Right cardiac atrium (tissue), 5 donors: Measurements from ENCODE around the gene MPRIP. TPM values are rescaled to one million over a fixed set of nuclear protein-coding genes. Genes with fewer than 3 reads are reported as not detected.
A peak's percentile ranks its signal among the peaks of the same experiment; 100 is the strongest.
"Not testable (repeated sequence)": the region's sequence is repeated elsewhere in the genome, so short reads cannot be mapped to it uniquely, and the experiment has no call there.

Source experiments
- ATAC-seq, 2 donors: fragments of 200-7000 bp; cut with Tn5 transposase; one replicate each; pipeline versions ENCODE4 v1.8.0 to v1.9.1; 2020; ENCODE audit warnings: moderate library complexity in 2 of 2, mild to moderate bottlenecking in 1 of 2
- DNase-seq, 3 donors: peaks; one replicate each; pipeline ENCODE4 v3.0.0-alpha.2; 2020
- H3K27ac ChIP-seq: one replicate; pipeline ENCODE4 v1.5.1; 2013; ENCODE audit warnings: mild to moderate bottlenecking, low read length, control low read depth, moderate library complexity
- H3K27me3 ChIP-seq: one replicate; pipeline ENCODE4 v1.6.1; 2013; ENCODE audit not compliant: control insufficient read depth, insufficient read depth
- H3K4me1 ChIP-seq: one replicate; pipeline ENCODE4 v1.6.1; 2013; ENCODE audit warnings: low read length; ENCODE audit not compliant: control insufficient read depth, insufficient read depth
- H3K4me3 ChIP-seq: one replicate; pipeline ENCODE4 v1.5.1; 2013; ENCODE audit warnings: low read length, control low read depth
- H3K9me3 ChIP-seq: one replicate; pipeline ENCODE4 v1.6.1; 2013; ENCODE audit warnings: low read length; ENCODE audit not compliant: control insufficient read depth
- WGBS: extraction: QIAGEN DNeasy Blood & Tissue Kit; methylation state at CpG from one replicate; pipeline ENCODE4 v1.1.7; 2013; 5-methylcytosine and 5-hydroxymethylcytosine counted together
- intact Hi-C, 4 donors: fragments of 100-400 bp; cut with DNase I; formaldehyde crosslinking; loops; one replicate each; pipeline versions ENCODE4 v1.11.0 to v1.14.0; 2022 to 2023
- polyA plus RNA-seq: library from polyadenylated mRNA; stranded (reverse); fragments of 200-250 nt; gene quantifications from one replicate; pipeline ENCODE4 v1.2.3, GENCODE V29; 2013
- total RNA-seq, 4 donors: library from RNA; stranded (reverse); fragmentation: NEBNext Ultra II Directional; extraction: Animal tissue kit (Norgen Biotek cat#: 25700); gene quantifications; one replicate each; pipeline ENCODE4 v1.2.1, GENCODE V29; 2021
- donor health status: healthy with polysubstance abuse.
- donor health status: DM: no; HTN: yes; CAD: no.
- donor health status: DM: no; HTN: no; CAD: no.
- donor health status: DM: no; HTN: yes; CAD: no; lungs with severe emphysema.
- donor health status: DM: yes; HTN: yes; CAD: no.

The MPRIP gene
- total and polyA plus RNA-seq, 5 donors, result 228 to 331 (median 312) TPM

GRCh38 chr17:17014748-17015124 lies 27.5 kb upstream of the MPRIP start:
- H3K9me3 ChIP-seq, H3K4me3 ChIP-seq, H3K27me3 ChIP-seq, ATAC-seq, H3K4me1 ChIP-seq, intact Hi-C loops, H3K27ac ChIP-seq: not testable (repeated sequence)
- DNase-seq, result peak in 1 of 3 donors; percentile 17
- WGBS, result 87% methylated on average over 9 of the region's 9 CpGs

- Histone ChIP-seq H3K4me3 (no peak overlapping the region), H3K9me3 (no peaks in the 10 kb centered on the region), H3K4me1 (no peaks in the 10 kb centered on the region), H3K27me3 (no peaks in the 10 kb centered on the region), H3K27ac (no peak overlapping the region)
- intact Hi-C loops, result no loop called here
- ATAC-seq, result no peak
- 95% methylated on average over 6 of the region's 6 CpGs for WGBS
- no peak for DNase-seq
These were observed 27.0 kb upstream of the MPRIP start for GRCh38 chr17:17015230-17015629.

GRCh38 chr17:17016199-17017197 lies 25.8 kb upstream of the MPRIP start:
- H3K27ac ChIP-seq, H3K4me1 ChIP-seq, H3K9me3 ChIP-seq, H3K27me3 ChIP-seq, H3K4me3 ChIP-seq, intact Hi-C loops, ATAC-seq, DNase-seq: not testable (repeated sequence)
- 83% methylated on average over 8 of the region's 8 CpGs for WGBS

GRCh38 chr17:17017343-17018014 lies 24.8 kb upstream of the MPRIP start:
- ATAC-seq (no peak), DNase-seq (no peak)
- H3K27me3 ChIP-seq, result no peaks in the 10 kb centered on the region
- intact Hi-C loops, result no loop called here
- peaks cover 9% of the 10 kb centered on the region for H3K4me1 ChIP-seq
- no peak overlapping the region for H3K27ac ChIP-seq
- WGBS, result 96% methylated on average over 8 of the region's 8 CpGs
- H3K4me3 ChIP-seq, result no peak overlapping the region
- no peaks in the 10 kb centered on the region for H3K9me3 ChIP-seq

GRCh38 chr17:17018021-17018441 lies 24.2 kb upstream of the MPRIP start:
- peaks cover 9% of the 10 kb centered on the region for H3K4me1 ChIP-seq
- WGBS, result 82% methylated on average over 11 of the region's 11 CpGs
- no peak overlapping the region for H3K27ac ChIP-seq
- DNase-seq (peak in 1 of 3 donors; percentile 38), ATAC-seq (no peak)
- intact Hi-C loops, result no loop called here
- H3K9me3 ChIP-seq, result no peaks in the 10 kb centered on the region
- H3K27me3 ChIP-seq, result no peaks in the 10 kb centered on the region
- no peak overlapping the region for H3K4me3 ChIP-seq

- intact Hi-C loops, result no loop called here
- no peak overlapping the region for H3K27ac ChIP-seq
- H3K9me3 ChIP-seq, result no peaks in the 10 kb centered on the region
- H3K4me1 ChIP-seq, result peaks cover 9% of the 10 kb centered on the region
- ATAC-seq, result no peak
- H3K27me3 ChIP-seq, result no peaks in the 10 kb centered on the region
- no peak overlapping the region for H3K4me3 ChIP-seq
- peak in 1 of 3 donors; percentile 34 for DNase-seq
- 96% methylated on average over 10 of the region's 10 CpGs for WGBS
These were observed 23.4 kb upstream of the MPRIP start for GRCh38 chr17:17018612-17019429.

GRCh38 chr17:17019430-17019762 lies 22.9 kb upstream of the MPRIP start:
- H3K27ac ChIP-seq, result no peak overlapping the region
- no peak for ATAC-seq
- H3K4me3 ChIP-seq, result no peak overlapping the region
- intact Hi-C loops, result no loop called here
- 92% methylated on average over 5 of the region's 5 CpGs for WGBS
- H3K27me3 ChIP-seq, result no peaks in the 10 kb centered on the region
- no peaks in the 10 kb centered on the region for H3K9me3 ChIP-seq
- no peak for DNase-seq
- H3K4me1 ChIP-seq, result peaks cover 9% of the 10 kb centered on the region

- ATAC-seq (no peak), DNase-seq (peak in 1 of 3 donors; percentile 44)
- H3K27ac ChIP-seq, result no peak overlapping the region
- no peaks in the 10 kb centered on the region for H3K27me3 ChIP-seq
- 95% methylated on average over 13 of the region's 13 CpGs for WGBS
- no peaks in the 10 kb centered on the region for H3K9me3 ChIP-seq
- H3K4me3 ChIP-seq, result no peak overlapping the region
- intact Hi-C loops, result no loop called here
- peaks cover 9% of the 10 kb centered on the region for H3K4me1 ChIP-seq
These were observed 22.3 kb upstream of the MPRIP start for GRCh38 chr17:17019891-17020456.

- peak overlapping the region; percentile 38 for H3K27ac ChIP-seq
- peak in 1 of 3 donors; percentile 37 for DNase-seq
- 76% methylated on average over 8 of the region's 8 CpGs for WGBS
- H3K4me3 ChIP-seq, result no peak overlapping the region
- no peaks in the 10 kb centered on the region for H3K27me3 ChIP-seq
- intact Hi-C loops, result no loop called here
- no peaks in the 10 kb centered on the region for H3K9me3 ChIP-seq
- peak in 1 of 2 donors; percentile 1 for ATAC-seq
- H3K4me1 ChIP-seq, result peaks cover 9% of the 10 kb centered on the region
These were observed 21.4 kb upstream of the MPRIP start for GRCh38 chr17:17020821-17021193.

GRCh38 chr17:17021194-17021863 lies 20.9 kb upstream of the MPRIP start:
- ATAC-seq (peak; percentile 90 to 94), DNase-seq (peak; percentile 85 to 89 (median 86))
- Histone ChIP-seq H3K27me3 (no peaks in the 10 kb centered on the region), H3K27ac (peak overlapping the region; percentile 43), H3K9me3 (no peaks in the 10 kb centered on the region), H3K4me3 (no peak overlapping the region), H3K4me1 (peaks cover 9% of the 10 kb centered on the region)
- 33% methylated on average over 15 of the region's 15 CpGs for WGBS
- intact Hi-C loops, result no loop called here
